Calu3 (cell line): Measurements from ENCODE around the gene SCG2. TPM values are rescaled to one million over a fixed set of nuclear protein-coding genes. Genes with fewer than 3 reads are reported as not detected.

Experiments used
- BruUV-seq: library from RNA; stranded (reverse); fragments of 400-500 nt; replicated peaks from 2 replicates; lab custom pipeline; 2021; lab: Mats Ljungman, UMichigan
- CTCF ChIA-PET: fragments of 300-600 bp; sonication (Branson Sonifier 250); formaldehyde crosslinking; loops from one replicate; lab custom pipeline; 2022; ENCODE audit warnings: antibody characterized with exemption; lab: Charles Lee
- DNase-seq: peaks from one replicate; pipeline ENCODE4 v3.0.0; 2022
- H3K27ac Mint-ChIP-seq: one replicate; pipeline ENCODE4 v1.8.0; 2022; ENCODE audit warnings: mixed read lengths; ENCODE audit not compliant: unreplicated experiment
- H3K27me3 Mint-ChIP-seq: one replicate; pipeline ENCODE4 v1.8.0; 2022; ENCODE audit warnings: mixed read lengths; ENCODE audit not compliant: unreplicated experiment
- H3K36me3 Mint-ChIP-seq: one replicate; pipeline ENCODE4 v1.8.0; 2022; ENCODE audit warnings: mild to moderate bottlenecking, moderate library complexity, mixed read lengths; ENCODE audit not compliant: insufficient read depth, unreplicated experiment
- H3K4me1 Mint-ChIP-seq: one replicate; pipeline ENCODE4 v1.8.0; 2022; ENCODE audit warnings: mild to moderate bottlenecking, low read depth, mixed read lengths; ENCODE audit not compliant: unreplicated experiment
- H3K4me3 Mint-ChIP-seq: one replicate; pipeline ENCODE4 v1.8.0; 2022; ENCODE audit warnings: mild to moderate bottlenecking, low read depth, moderate library complexity, mixed read lengths; ENCODE audit not compliant: unreplicated experiment
- H3K9me3 Mint-ChIP-seq: one replicate; pipeline ENCODE4 v1.8.0; 2022; ENCODE audit warnings: low read depth, mixed read lengths; ENCODE audit not compliant: unreplicated experiment
- CTCF ChIP-seq: fragments of 200-600 bp; IDR thresholded peaks from one replicate; pipeline ENCODE4 v1.8.0; 2022; ENCODE audit warnings: antibody characterized with exemption; ENCODE audit not compliant: unreplicated experiment
- intact Hi-C: fragments of 100-400 bp; cut with micrococcal nuclease; formaldehyde crosslinking; loops from one replicate; pipeline ENCODE4 v1.10.0; 2022; ENCODE audit not compliant: unreplicated experiment
- total RNA-seq: library from RNA; stranded (reverse); gene quantifications from 2 replicates; pipeline ENCODE4 v1.2.3, GENCODE V29; 2022

Gene SCG2
- total RNA-seq, 1 experiment from 2014 or later, result 0.52 TPM

DNA sequence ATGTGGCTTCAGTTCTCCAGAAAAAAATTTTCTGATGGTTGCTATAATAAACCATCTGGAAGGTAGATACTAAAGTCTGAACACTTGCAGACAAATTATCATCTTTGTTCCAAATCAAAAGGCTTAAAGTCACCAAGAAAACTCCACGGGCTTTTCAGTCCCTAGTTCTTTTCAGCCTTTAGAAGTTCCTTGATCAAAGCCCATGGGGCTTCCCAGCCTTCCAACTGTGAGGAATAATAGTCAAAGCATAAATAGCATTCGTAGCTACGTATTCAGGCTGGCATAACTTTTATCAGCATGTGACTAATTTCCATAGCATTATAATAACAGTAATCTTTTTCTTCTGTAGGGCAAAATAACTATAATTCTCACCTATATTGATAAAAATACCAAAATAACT is 13.9 kb downstream of the SCG2 start:
- H3K4me1 Mint-ChIP-seq, result no peaks in the 10 kb centered on the region
- peaks cover 2% of the 10 kb centered on the region for H3K9me3 Mint-ChIP-seq
- H3K27me3 Mint-ChIP-seq, result no peaks in the 10 kb centered on the region
- intact Hi-C loops, result no loop called here
- H3K36me3 Mint-ChIP-seq, result no peaks in the 10 kb centered on the region
- CTCF ChIA-PET, result interaction anchor here (1.6 kb wide), 1 partner anchor 14 kb away, joined by 4 read pairs; the partner anchor contains the start of gene SCG2
- no TSS peak for BruUV-seq
- DNase-seq, result no peak
- H3K4me3 Mint-ChIP-seq, result no peak overlapping the region
- TF ChIP-seq CTCF, result no peak
- no peak overlapping the region for H3K27ac Mint-ChIP-seq

DNA sequence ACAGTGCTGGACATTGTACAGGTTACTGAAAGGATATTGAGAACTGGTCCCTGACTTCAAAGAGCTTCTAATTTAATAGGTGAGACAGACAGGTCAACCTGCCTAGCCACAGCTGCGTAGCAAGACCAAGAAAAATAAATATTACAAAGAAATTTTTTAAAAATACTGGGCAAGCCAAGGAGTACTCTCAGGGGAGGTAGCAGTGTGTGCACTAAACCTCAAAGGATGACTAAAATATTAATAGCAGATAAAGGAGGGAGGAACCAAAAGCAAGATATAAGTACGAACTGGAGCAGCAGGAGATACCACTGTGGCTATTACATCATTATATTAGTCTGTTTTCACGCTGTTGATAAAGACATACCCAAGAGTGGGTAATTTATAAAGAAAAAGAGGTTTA is 14.9 kb downstream of the SCG2 start:
- TF ChIP-seq CTCF, result no peak
- no peak overlapping the region for H3K4me3 Mint-ChIP-seq
- H3K4me1 Mint-ChIP-seq, result no peaks in the 10 kb centered on the region
- no peak overlapping the region for H3K27ac Mint-ChIP-seq
- H3K27me3 Mint-ChIP-seq, result no peaks in the 10 kb centered on the region
- no peak for DNase-seq
- CTCF ChIA-PET, result interaction anchor here (0.5 to 0.6 kb wide), 2 partner anchors 128 to 613 kb away, joined by 4 to 11 read pairs; no protein-coding TSS in a partner anchor
- no peaks in the 10 kb centered on the region for H3K36me3 Mint-ChIP-seq
- BruUV-seq, result no TSS peak
- intact Hi-C loops, result no loop called here
- H3K9me3 Mint-ChIP-seq, result no peaks in the 10 kb centered on the region

- no peak for DNase-seq
- CTCF ChIA-PET, result no interaction called here
These were observed 15.9 kb downstream of the SCG2 start for GRCh38 chr2:223586261-223586660.

DNA sequence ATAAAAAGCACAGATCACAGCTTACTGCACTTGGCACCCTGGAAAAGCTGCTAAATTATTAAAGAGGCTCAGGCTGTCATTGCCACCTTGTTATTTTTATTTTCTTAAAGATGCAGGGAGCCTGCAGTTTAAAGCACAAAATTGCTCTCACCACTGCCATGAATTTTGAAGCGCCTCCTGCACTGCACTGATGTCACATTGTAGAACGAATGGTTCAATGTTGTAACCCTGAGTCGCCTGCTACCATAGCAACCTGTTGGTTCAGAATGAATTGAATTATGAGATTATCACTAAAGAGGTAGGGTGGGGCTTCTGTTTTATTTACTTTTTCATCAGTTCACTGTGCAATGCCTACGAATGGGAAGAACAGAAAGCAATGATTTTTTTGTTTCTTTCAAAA is 16.5 kb downstream of the SCG2 start:
- H3K4me3 Mint-ChIP-seq, result no peak overlapping the region
- DNase-seq, result peak; percentile 38
- no peak for TF ChIP-seq CTCF
- H3K36me3 Mint-ChIP-seq, result no peaks in the 10 kb centered on the region
- BruUV-seq, result no TSS peak
- H3K4me1 Mint-ChIP-seq, result no peaks in the 10 kb centered on the region
- H3K9me3 Mint-ChIP-seq, result no peaks in the 10 kb centered on the region
- no peak overlapping the region for H3K27ac Mint-ChIP-seq
- H3K27me3 Mint-ChIP-seq, result no peaks in the 10 kb centered on the region
- intact Hi-C loops, result no loop called here
- CTCF ChIA-PET, result no interaction called here

More at GRCh38 chr2:223586261-223586660, 15.9 kb downstream of the SCG2 start:
- intact Hi-C loops, result no loop called here
- no peak for TF ChIP-seq CTCF
- Mint-ChIP-seq H3K36me3 (no peaks in the 10 kb centered on the region), H3K4me3 (no peak overlapping the region), H3K27me3 (no peaks in the 10 kb centered on the region), H3K27ac (no peak overlapping the region), H3K4me1 (no peaks in the 10 kb centered on the region), H3K9me3 (no peaks in the 10 kb centered on the region)
- no TSS peak for BruUV-seq
